Measurements from ENCODE around the gene E2F1.

E2F1 gene

DNA sequence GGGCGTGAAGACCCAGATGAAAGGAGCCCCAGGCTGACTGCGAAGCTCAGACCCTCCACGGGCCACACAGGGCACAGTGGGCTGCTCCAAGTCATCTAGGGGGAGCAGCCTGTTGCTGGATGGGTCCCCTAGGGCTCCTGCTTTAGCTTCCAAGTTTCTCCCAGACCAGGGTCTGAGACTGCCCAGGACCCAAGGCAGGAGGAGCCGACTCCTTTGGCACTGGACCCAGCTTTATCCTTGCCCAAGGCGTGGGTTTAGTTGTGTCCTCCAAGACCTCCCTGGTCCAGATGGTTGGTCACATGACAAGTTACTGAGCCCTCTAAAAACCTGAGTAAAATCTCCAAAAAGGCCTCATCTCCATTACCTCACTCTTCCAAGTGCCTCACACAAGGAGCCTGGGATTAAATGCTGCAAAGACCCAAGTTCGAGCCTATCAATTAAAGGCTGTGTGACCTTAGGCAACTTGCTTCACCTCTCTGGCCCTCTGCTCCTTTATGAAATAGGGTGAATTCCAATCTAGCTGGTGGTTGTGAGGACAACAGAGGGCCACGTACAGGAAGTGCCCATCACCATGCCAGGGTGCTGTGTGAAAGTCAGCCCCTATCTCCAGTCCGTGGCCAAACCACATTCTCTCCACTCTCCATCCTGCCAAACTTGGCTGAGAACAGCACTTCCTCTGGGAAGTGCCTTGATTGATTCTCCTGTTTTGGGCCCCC, 14.5 kb downstream of the E2F1 start:
- DNase-seq (ENCODE audit: low spot score): no peak

DNA sequence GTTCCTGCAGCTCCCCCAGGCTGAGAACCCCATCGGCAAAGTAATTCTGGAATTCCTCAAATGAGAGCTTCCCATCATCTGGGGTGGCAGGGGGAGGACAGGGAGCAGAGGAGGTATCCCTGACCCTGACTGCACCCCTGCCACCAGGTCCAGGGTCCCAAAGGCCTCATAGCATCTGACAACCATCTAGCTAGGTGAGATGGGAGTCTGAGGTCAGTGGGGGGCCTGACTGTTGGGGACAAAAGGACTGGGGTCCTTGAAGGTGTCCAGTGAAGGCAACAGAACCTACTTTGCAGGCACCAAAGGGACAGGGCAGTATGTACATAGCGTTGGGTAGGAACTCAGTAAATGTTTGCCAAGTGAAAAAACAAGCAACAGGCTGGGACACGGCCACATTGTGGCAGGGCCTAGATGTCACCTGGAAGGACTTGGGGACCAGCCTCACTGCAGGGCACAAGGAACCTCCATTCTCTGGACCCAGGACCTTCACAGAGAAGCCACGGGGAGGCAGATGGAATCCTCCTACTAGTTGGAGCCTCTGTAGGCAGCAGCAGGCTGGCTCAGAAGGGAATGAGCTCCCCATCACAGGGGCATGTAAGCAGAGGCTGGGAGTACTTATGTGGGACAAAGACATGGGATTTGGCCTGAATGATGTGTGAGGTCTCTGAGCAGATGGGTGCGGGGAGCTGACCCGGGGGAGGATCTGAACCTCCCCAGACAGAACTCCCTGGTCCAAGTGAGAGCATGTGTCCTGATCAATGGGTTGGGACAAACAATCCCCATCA, 15.3 kb downstream of the E2F1 start:
- DNase-seq (ENCODE audit: low spot score): no peak

DNA sequence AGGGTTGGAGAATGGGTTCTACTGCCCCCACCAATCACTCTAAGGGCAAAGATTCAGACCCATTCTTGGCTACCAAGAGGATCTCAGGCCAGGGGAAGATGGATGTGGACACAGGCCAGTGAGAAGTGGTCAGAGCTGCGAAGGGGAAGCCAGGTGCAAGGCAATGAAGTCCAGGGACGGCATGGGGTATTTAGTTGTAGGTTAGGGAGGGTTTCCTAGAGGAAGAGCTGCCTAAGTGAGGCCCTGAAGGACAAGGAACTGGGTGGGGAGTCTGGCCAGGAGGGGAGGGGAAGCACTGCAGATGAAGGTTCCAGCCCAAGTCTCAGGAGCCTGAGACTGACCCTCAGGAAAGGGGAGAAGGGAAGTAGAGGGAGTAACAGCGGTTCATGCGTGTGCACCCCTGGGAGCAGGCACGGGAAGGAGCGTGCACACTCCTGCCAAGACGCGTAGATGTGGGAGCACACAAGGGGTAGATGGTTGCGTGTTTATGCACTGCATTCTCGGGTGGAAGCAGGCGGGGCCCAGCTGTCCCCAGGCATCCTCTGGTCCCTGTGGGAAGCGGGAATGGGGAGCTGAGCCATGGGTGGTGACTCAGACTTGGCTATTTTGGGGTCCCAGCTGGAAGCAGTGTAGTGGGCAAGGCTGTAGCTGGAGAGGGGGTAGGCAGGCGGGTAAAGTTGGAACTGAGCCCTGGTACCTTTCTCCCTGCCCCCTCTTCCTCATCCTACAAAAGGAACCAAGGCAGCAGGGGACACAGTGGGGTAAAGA, 16.1 kb downstream of the E2F1 start:
- DNase-seq (ENCODE audit: low spot score): no peak

DNA sequence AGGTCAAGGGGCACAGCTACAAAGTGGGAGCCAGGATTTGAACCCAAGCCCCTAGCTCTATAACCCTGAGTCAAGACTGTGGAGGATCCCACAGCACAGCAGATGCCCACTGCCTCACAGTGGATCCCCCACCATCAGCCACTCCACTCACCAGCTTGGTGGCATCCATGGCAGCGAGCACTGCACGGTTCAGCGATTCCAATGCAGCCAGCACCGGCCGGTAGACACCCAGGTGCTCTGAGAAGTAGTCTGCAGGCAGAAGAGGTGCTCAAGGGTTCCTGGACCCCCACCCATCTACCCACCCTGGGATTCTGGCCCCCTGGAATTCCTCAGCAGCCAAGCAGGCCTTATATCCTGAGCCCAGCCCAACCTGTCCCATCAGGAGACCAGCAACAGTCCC, 17.0 kb downstream of the E2F1 start:
- DNase-seq (ENCODE audit: low spot score): no peak

DNA sequence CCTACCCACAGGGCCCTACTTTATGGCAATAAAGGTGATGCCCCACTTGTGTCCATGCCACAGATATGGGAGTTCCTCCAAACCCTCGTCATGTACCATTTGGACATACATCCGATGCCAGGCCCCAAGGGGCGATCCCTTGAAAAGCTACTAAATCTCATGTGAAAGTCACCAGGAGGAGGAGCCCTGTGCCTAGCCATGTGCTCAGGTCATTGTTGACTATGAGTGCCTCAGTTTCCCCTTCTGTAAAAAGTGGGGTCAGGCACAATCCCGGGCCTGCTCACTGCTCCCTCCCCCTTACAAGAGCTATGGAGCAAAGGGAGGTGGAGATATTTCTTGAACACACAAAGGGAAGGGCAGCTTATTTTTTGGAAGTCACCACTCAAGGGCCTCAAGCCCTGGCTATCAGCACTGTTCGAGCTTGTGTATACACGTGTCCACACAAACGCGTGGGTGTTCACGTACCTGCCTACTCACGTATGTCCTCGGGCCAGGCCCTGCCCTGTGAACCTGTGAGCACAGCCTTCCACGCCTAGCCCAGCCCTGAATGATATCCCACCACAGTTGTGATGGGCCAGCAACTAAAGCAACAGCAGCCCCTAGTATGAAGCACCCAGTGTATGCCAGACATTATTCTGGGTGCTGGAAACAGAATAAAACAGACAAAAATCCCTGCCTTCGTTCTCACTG, 17.6 kb downstream of the E2F1 start:
- DNase-seq (ENCODE audit: low spot score): no peak

DNA sequence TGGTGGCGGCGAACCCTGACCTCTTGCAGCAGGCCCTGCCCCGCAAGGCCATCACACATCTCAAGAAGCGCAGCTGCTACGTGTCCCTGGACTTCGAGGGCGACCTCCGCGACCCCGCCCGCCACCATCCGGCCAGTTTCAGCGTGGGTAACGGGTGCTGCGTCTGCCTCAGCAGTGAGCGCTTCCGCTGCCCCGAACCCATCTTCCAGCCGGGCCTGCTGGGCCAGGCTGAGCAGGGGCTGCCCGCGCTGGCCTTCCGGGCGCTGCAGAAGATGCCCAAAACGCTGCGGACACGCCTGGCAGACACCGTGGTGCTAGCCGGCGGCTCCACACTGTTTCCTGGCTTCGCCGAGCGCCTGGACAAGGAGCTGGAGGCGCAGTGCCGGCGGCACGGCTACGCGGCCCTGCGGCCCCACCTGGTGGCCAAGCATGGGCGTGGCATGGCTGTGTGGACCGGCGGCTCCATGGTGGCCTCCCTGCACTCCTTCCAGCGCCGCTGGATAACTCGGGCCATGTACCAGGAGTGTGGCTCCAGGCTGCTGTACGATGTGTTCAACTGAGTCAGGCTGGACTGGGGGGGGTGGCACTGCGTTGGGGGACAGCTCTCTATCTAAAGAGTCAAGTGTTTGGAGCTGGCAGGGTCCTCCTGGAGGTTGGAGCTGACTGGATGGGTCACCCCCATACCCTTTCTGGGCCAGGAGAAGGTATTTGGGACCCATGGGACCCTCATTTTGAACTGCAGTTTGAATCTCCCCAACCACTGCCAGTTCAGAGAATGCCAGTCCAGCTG, 18.3 kb downstream of the E2F1 start:
- DNase-seq (ENCODE audit: low spot score): peak; percentile 90

DNA sequence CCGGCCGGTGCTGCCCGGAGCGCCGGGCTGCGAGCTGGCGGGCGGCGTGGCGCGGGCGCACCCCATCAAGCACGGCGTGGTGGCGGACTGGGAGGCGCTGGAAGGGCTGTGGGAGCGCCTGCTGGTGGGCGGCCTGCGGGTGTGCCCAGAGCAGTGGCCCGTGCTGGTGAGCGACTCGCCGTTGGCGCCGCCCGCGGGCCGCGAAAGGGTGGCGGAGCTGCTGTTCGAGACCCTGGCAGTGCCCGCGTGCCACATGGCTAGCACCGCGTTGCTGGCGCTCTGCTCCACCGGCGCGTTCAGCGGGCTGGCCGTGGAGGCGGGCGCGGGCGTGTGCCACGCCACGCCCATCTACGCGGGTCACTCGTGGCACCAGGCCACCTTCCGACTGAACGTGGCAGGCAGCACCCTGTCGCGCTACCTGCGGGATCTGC, 18.9 kb downstream of the E2F1 start:
- DNase-seq (ENCODE audit: low spot score): peak; percentile 39

DNA sequence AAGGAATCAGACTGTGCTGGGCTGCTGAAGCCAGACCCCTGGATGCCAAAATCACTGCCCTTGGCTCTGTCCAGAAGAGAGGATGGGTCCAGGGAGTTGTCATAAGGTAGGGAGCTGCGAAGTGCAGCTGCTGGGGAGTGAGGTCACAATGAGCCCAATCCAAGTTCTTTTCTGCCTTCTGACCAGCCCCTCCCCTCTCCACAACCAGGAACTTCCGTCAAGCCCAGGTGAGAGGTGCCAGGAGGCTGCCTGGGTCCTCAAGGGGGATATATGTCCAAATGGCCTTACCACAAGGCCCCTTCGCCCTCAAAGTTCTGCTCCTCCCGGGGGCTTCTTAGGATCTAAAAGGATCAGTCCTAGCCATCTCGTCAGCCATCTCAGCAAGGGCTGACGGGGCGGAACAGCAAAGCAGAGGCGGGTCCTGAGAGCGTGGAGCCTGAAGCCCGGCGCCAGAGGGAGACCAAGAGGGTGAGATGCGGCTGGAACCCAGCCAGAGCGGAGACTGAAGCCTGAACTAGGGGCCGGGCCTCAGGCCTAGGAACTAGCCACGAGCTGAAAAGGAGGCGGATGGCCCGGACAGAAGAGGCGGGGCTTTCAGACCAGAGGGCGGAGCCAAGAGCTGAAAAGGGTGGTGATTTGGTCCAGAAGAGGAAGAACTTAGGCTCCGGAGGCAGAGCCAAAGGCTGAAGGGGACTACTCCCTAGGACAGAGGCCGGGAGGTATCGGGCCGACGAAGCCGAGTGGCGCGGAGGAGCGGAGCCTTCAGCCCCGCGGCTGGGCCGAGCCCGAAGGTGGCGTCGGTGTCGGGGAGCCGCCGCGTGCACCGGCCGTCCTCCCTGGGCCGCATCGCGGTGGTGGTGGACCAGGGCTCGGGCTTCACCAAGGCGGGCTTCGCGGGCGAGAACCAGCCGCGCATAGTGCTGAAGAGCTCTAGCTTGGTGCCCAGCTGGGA, 19.6 kb downstream of the E2F1 start, which contains the start of gene ACTL10:
ACTL10 (plus strand) TSS at position 651 of the 952 bp plus-strand sequence. CDS start 555 bp downstream, outside the sequence.
- peak; percentile 96 for DNase-seq (ENCODE audit: low spot score)

DNA sequence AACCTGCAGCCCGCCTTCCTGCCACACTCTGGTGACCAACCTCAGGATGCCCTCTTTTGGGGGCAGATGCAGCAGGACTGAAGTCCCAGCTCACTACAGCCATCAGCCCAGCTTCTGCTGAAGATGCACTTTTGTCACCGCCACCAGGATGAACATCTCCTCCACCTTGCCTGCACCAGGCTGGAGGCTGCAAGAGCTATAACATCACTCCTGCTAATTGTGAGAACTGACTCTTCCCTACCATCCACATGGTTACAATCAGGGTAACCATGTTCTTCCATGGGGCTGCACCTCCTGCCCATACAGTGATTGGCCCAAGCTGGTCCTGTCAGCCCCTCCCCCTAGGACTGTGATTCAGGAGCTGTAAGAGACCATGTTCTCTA, 21.4 kb downstream of the E2F1 start:
- DNase-seq (ENCODE audit: low spot score): no peak

DNA sequence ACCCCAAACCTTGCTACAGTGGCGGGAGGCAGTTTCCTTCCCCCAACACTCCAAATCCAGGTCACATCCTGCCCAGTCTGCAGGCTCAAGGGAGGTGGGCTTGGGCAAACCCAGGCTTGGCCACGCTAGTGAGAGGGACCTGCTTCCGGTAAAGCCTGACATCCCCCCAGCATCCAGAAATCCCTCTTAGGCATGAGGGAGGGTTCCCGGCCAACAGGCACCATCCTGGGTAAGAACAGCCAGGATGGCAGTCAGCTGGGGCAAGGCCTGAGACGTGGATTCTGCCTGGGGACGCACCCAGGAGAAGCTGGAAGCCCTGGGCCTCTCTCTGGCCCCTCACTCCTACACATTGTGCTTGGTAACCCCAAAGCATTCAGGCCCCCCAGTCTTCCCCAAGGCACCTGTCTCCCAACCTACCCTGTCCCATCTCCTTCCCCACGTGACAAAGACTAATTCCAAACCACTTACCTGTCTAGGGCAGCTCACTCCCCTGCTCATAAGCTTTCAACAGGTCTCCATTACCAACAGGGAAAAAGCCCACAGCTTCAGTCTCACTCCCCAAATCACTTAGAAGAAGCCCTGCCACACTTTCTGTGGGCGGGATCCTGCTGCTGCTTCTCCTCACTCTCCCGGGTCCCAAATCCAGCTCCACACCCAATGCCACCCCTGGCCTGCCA, 22.0 kb downstream of the E2F1 start:
- DNase-seq (ENCODE audit: low spot score): no peak

DNA sequence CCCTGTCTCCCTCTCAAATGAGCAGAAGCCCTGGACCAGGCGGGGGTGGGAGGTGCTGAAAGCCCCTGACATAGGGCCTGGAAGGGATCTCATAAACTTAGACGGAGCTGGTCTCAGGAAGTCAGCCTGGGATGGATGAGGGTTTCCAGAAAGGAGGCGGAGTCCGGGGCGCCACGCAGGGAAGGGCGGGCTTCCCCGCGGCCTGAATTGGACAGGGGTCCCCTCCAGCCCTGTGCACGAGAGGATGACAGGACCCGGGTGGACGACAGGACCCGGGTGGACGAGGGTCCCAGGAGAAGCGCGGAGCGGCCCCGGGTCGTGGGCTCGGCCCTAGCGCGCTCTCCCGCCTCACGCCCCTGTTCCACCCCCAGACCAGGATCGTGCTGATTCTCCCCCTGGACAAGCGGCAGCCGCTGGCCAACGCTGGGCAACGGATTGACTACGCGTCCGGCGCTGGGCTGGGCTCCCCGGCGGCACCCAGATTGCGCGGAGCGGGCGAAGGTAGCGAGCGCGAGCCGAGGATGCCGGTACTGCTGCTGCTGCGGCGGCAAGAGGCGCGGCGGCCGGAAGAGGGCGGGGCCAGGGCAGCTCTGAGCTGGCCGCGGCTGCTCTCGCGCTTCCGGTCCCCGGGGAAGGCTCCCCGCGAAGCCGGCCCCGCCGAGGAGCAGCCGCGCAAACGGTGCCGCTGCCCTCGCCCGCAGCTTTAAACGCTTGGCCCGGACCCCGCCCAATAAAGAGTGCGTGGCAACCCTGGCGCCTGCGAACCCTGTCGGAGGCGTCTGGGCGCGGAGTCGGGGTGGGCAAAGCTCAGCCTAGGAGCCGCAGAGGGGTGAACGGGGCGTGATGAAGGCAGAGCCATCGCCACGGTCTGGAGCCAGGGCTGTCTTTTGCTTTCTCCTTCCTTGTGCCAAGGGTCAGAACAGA, 22.8 kb downstream of the E2F1 start:
- peak; percentile 93 for DNase-seq (ENCODE audit: low spot score)

DNA sequence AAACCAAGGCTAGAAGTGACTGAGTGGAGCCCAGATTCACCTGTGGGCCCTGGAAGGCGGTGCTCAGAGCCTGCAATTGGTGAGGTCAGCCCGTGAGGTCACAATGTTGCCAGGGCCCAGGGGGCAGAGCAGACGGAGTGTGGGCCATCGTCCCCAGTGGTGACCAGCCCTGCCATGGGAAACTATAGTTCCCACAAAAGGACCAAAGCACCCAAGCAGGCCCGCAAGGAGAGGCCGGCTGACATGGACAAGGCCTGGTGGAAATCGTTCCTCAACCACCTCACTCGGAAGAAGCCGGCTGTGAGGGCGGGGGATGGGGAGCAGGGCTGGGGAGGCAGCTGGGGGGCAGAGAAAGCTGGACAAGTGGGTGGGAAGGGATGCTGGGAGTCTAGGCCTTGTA, 24.0 kb downstream of the E2F1 start, which contains the start of gene C20orf144:
C20orf144 (plus strand) TSS at position 156 of the 400 bp plus-strand sequence; CDS start at position 175, 19 bp downstream.
- no peak for DNase-seq (ENCODE audit: low spot score)

DNA sequence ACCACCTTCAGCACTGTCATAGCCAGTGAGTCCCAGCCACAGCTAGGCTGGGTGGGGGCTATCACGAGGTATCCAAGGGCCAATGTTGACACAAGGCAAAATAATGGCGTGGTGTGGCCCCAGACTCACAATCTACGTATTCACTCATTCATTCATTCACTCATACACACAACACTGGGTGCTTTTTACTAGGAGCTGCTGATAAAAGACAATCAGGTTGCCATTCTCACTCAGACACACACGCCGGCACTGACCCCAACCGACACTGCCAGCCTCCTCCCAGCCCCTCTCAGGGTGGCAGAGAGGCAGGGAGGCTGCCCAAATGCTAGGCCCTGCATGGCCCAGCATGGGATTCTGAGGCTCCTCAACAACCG, 25.5 kb downstream of the E2F1 start:
- no peak for DNase-seq (ENCODE audit: low spot score)

DNA sequence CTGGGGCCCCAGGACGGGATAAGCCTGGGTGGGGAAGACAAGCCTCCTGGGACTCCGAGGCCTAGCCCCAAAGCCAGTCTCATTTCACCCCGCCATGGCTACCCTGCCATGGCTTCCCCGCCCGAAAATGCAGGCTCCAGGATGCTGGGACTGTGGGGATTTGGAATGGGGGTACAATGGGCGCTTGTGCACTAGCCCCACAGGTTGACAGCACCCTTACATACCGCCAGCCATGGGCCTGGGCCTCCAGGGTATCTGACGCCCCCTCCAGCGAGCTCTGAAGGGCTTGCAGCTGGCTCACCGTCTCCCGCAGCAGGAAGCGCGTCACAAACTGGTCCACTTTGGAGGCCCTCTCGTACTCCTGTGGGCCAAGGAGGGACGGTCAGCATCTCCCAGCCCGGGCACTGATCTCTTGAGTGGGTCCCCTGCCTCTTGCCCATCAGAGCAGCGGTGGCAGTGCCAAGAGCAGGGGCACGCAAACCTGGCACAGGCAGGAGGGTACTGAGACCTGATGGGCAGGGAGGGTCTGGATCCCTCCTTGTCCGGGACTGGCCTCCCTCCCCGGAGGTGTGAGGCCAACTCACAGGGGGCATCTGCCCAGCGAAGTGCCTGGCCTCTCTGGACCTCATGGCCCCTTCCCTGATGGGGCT, 26.0 kb downstream of the E2F1 start:
- DNase-seq (ENCODE audit: low spot score): no peak

DNA sequence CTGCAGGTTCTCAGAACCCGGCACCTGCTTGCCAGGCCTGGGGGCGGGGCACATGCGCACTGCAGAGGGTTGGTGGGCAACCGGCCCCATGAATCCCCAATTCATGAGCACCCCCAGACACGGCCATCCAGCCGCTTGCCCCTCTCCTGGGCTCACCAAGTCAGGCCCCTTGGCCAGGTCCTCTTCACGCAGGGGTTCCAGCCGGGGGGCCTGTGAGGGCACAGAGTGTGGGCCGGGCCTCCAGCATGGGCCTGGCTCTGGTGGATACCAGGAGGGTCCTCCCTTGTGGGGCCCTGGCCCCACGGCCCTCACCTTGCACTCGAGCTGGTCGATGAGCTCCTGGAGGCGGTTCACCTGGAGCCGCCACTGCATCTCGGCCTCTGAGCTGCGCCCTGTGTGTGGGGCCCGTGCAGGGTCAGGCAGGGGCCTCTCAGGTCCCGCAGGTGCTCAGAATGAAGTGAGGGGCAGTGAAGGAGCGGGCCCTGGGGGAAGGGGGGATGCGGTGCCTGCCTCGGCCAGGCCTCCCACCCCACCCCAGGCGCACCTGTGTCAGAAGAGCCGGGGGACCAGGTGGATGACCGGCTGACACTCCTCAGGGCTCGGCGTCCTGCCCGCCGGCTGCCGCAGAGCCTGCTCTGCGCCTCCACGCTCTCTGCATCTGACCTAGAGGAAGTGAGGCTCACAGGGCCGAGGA, 26.7 kb downstream of the E2F1 start:
- no peak for DNase-seq (ENCODE audit: low spot score)

DNA sequence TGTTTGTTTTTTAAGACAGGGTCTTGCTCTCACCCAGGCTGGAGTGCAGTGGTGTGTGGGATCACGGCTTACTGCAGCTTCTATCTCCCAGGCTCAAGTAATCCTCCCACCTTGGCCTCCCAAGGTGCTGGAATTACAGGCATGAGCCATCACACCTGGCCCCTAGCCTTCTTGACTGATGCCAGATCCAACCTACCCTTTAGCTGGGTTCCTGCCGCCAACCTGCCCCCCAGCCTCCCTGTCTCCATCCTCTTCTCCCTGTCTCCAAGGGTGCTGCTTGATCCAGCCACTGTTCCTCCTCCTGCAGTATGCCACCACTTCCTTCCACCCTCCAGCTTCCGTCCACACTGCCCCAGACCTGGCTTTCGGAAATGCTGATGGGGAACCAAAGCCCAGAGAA, 27.3 kb downstream of the E2F1 start:
- DNase-seq (ENCODE audit: low spot score): no peak

DNA sequence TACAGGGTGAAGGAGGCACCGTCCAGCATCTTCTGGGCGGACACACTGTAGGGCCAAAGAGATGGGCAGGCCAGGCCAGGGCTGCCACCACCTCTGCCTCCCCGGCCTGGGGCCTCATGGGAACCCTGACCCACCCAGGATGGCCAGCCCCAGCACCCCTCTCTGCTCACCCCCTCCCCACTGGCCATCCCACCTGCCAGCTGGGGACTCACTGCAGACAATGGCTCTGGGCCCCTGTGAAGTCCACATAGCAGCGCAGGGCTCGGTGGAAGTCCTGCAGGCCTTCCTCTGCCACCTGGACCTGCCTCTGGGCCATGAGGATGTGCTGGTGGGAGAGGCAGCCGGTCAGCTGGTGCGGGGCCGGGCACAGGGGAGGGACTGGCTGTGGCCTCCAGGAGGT, 27.7 kb downstream of the E2F1 start:
- no peak for DNase-seq (ENCODE audit: low spot score)
